Endodermal cell (in vitro differentiated cells): Measurements from ENCODE around the gene CPZ. TPM values are rescaled to one million over a fixed set of nuclear protein-coding genes. Genes with fewer than 3 reads are reported as not detected.

Experiments used
- DNase-seq: peaks from one replicate; pipeline ENCODE4 v3.0.0-alpha.2; 2017
- H3K27ac ChIP-seq: 2 replicates; pipeline ENCODE4 v1.5.1; 2013; ENCODE audit warnings: mild to moderate bottlenecking, low read depth, low read length, moderate library complexity
- H3K27me3 ChIP-seq: 2 replicates; pipeline ENCODE4 v1.6.1; 2013; ENCODE audit warnings: mild to moderate bottlenecking, low read length, moderate library complexity; ENCODE audit not compliant: insufficient read depth, control insufficient read depth, poor library complexity, severe bottlenecking
- H3K36me3 ChIP-seq: 2 replicates; pipeline ENCODE4 v1.7.0; 2013; ENCODE audit warnings: mild to moderate bottlenecking, low read length, moderate library complexity; ENCODE audit not compliant: control insufficient read depth, insufficient read depth
- H3K4me1 ChIP-seq: one replicate; pipeline ENCODE4 v1.7.0; 2013; ENCODE audit warnings: low read length; ENCODE audit not compliant: control insufficient read depth, insufficient read depth
- H3K4me3 ChIP-seq: 2 replicates; pipeline ENCODE4 v1.5.1; 2013; ENCODE audit warnings: mild to moderate bottlenecking, low read length, moderate library complexity
- H3K9ac ChIP-seq: 2 replicates; pipeline ENCODE4 v1.6.1; 2013; ENCODE audit warnings: mild to moderate bottlenecking, low read length, moderate library complexity; ENCODE audit not compliant: poor library complexity, severe bottlenecking; ENCODE audit errors: extremely low read depth
- H3K9me3 ChIP-seq: 2 replicates; pipeline ENCODE4 v1.6.1; 2013; ENCODE audit warnings: mild to moderate bottlenecking, low read length, moderate library complexity; ENCODE audit not compliant: control insufficient read depth
- H3K27ac Mint-ChIP-seq: 2 replicates; pipeline ENCODE4 v1.8.0; 2020; ENCODE audit warnings: mixed read lengths
- H3K27me3 Mint-ChIP-seq: 2 replicates; pipeline ENCODE4 v1.8.0; 2021; ENCODE audit warnings: mild to moderate bottlenecking, mixed read lengths; ENCODE audit not compliant: insufficient read depth
- H3K36me3 Mint-ChIP-seq: 2 replicates; pipeline ENCODE4 v1.8.0; 2020; ENCODE audit warnings: low read depth, mixed read lengths
- H3K4me1 Mint-ChIP-seq: 2 replicates; pipeline ENCODE4 v1.8.0; 2020; ENCODE audit warnings: mixed read lengths
- H3K4me3 Mint-ChIP-seq: 2 replicates; pipeline ENCODE4 v1.8.0; 2020; ENCODE audit warnings: mild to moderate bottlenecking, moderate library complexity, mixed read lengths
- H3K9me3 Mint-ChIP-seq: 2 replicates; pipeline ENCODE4 v1.8.0; 2020; ENCODE audit warnings: mild to moderate bottlenecking, mixed read lengths
- WGBS, 2 experiments: methylation state at CpG; one replicate each; pipeline versions ENCODE4 v1.1.5 to v1.1.7; 2013; ENCODE audit warnings: missing lambda C conversion rate in 2 of 2, mixed read lengths in 1 of 2; ENCODE audit not compliant: insufficient coverage in 1 of 2, insufficient read length in 1 of 2; 5-methylcytosine and 5-hydroxymethylcytosine counted together
- total RNA-seq, 2 donors: library from RNA; stranded (reverse); fragmentation: NEBNext Ultra II Directional in 1 of 2; extraction: Animal tissue kit (Norgen Biotek cat#: 25700) in 1 of 2; gene quantifications; 2 replicates in 1 of 2; 3 replicates in 1 of 2; pipeline ENCODE4 v1.2.1, GENCODE V29; 2021
- TF ChIP-seq, protein P1 (sequence below): fragments of 200-600 bp; sonication (generic); conservative IDR thresholded peaks from 2 replicates; pipeline ENCODE4 v1.5.0; 2021; ENCODE audit warnings: antibody characterized with exemption, mild to moderate bottlenecking

Gene CPZ
- total RNA-seq, 2 donors from 2014 or later: 23.9 to 33.6 TPM

DNA sequence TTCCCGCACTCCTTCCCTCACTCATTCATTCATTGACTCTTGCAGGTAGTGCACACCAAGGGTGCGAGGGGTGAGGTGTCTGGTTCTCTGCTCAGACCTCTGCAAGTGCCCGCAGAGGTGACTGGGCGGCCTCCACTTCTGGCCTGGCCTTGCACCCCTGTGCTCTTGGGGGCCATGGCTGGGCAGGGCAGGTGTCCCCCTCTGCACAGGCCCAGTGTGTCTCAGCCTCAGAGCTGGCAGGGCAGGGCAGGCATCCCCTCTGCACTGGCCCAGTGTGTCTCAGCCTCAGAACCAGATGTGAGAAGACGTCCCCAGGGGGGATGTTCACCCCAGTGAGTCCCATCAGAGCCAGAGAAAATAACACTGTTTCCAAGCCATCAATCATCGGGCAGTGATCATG is 16.8 kb downstream of the CPZ start:
- WGBS, 2 experiments: 92 to 97% methylated on average over 5 to 6 of the region's 6 CpGs
- no peak for DNase-seq
- Mint-ChIP-seq H3K9me3 (no peaks in the 10 kb centered on the region), H3K27me3 (peaks cover 2% of the 10 kb centered on the region), H3K4me3 (no peak overlapping the region), H3K27ac (no peak overlapping the region), H3K36me3 (peaks cover 3% of the 10 kb centered on the region), H3K4me1 (no peaks in the 10 kb centered on the region)
- no peaks in the 10 kb centered on the region for H3K9me3 ChIP-seq
- no peaks in the 10 kb centered on the region for H3K27me3 ChIP-seq
- no peak overlapping the region for H3K4me3 ChIP-seq
- no peak overlapping the region for H3K9ac ChIP-seq
- peaks cover 6% of the 10 kb centered on the region for H3K36me3 ChIP-seq
- H3K4me1 ChIP-seq: no peaks in the 10 kb centered on the region
- TF ChIP-seq, protein P1, sequence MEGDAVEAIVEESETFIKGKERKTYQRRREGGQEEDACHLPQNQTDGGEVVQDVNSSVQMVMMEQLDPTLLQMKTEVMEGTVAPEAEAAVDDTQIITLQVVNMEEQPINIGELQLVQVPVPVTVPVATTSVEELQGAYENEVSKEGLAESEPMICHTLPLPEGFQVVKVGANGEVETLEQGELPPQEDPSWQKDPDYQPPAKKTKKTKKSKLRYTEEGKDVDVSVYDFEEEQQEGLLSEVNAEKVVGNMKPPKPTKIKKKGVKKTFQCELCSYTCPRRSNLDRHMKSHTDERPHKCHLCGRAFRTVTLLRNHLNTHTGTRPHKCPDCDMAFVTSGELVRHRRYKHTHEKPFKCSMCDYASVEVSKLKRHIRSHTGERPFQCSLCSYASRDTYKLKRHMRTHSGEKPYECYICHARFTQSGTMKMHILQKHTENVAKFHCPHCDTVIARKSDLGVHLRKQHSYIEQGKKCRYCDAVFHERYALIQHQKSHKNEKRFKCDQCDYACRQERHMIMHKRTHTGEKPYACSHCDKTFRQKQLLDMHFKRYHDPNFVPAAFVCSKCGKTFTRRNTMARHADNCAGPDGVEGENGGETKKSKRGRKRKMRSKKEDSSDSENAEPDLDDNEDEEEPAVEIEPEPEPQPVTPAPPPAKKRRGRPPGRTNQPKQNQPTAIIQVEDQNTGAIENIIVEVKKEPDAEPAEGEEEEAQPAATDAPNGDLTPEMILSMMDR: no peak
- no peak overlapping the region for H3K27ac ChIP-seq

DNA sequence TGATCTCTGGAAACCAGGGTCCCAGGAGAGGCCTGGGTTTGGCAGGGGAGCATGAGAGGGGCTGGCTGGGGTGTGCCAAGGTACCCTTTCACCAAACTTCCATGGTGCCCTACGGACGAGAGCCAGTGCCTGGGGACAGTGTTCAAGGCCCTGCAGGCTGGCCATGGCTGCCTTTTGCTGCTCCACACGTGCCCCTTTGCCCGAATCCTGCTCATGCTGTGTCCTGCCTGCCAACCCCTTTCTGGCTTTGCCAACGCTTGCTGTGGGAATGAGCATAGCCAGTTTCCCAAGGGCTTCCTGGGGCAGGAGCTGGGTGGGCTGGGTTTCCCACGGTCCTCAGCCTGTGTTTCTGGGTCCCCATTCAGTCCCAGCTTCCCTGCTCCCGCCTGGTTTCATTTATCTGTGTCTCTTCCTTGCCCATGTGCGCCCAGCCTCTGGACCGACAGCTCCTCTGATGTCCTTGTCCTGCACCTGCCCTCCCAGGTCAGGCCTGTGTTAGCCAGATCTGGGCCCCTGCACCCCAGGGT is 17.3 kb downstream of the CPZ start:
- Mint-ChIP-seq H3K4me1 (no peaks in the 10 kb centered on the region), H3K27ac (no peak overlapping the region), H3K27me3 (peaks cover 2% of the 10 kb centered on the region), H3K9me3 (no peaks in the 10 kb centered on the region), H3K4me3 (no peak overlapping the region), H3K36me3 (peaks cover 3% of the 10 kb centered on the region)
- TF ChIP-seq, protein P1: no peak
- no peaks in the 10 kb centered on the region for H3K9me3 ChIP-seq
- H3K4me3 ChIP-seq: no peak overlapping the region
- no peak overlapping the region for H3K9ac ChIP-seq
- H3K36me3 ChIP-seq: peaks cover 6% of the 10 kb centered on the region
- H3K4me1 ChIP-seq: no peaks in the 10 kb centered on the region
- no peaks in the 10 kb centered on the region for H3K27me3 ChIP-seq
- WGBS, 2 experiments: 92% methylated on average over 7 to 9 of the region's 9 CpGs
- H3K27ac ChIP-seq: no peak overlapping the region
- DNase-seq: no peak

DNA sequence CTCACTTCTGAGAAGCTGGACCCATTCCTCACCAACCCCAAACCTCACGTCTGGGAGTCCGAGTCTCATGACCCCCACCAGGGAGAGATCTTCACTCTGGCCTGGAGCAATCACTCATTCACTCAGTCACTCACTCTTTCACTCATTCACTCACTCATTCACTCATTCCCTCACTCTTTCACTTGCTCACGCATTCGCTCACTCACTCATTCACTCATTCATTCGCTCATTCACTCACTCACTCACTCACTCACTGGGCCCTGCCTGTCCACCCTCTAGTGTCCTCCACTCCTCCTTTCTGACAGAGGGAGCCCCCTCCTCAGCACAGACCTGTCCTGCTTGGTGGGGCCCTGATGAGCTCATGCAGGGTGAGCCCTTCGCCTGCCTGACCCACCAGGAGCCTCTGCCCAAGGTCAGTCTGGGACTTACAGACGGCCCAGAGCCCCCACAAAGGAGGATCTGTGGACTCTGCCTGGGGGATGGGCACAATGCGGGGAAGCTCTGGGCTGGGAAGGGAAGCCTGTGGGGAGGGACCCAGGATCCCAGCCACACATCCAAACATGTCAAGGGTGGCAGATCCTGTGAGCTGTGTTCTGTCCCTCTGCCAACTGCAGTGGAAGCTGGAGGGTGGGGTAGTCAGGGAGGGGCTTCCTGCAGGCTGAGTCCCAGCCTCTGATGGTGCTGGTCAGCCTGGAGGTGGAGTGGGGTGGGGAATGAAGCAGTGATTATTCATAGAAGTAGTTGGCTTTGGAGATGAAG is 18.5 kb downstream of the CPZ start:
- H3K27me3 ChIP-seq: no peaks in the 10 kb centered on the region
- Mint-ChIP-seq H3K27me3 (peaks cover 2% of the 10 kb centered on the region), H3K36me3 (peaks cover 11% of the 10 kb centered on the region), H3K9me3 (no peaks in the 10 kb centered on the region), H3K4me3 (no peak overlapping the region), H3K4me1 (no peaks in the 10 kb centered on the region), H3K27ac (no peak overlapping the region)
- no peak for DNase-seq
- no peak overlapping the region for H3K4me3 ChIP-seq
- no peaks in the 10 kb centered on the region for H3K36me3 ChIP-seq
- H3K9ac ChIP-seq: no peak overlapping the region
- 86 to 88% methylated on average over 6 to 8 of the region's 8 CpGs for WGBS, 2 experiments
- TF ChIP-seq, protein P1: no peak
- H3K27ac ChIP-seq: no peak overlapping the region
- H3K4me1 ChIP-seq: no peaks in the 10 kb centered on the region
- no peaks in the 10 kb centered on the region for H3K9me3 ChIP-seq
